ENCODE results near the gene LILRA6. TPM values are rescaled to one million over a fixed set of nuclear protein-coding genes. Genes with fewer than 3 reads are reported as not detected.
"Not testable (repeated sequence)": the region's sequence is repeated elsewhere in the genome, so short reads cannot be mapped to it uniquely, and the experiment has no call there.

Gene LILRA6
- total and polyA plus RNA-seq, 4 experiments from 2014 or later = 0.73 to 2.9 (median 1.2) TPM; not detected in 1

DNA sequence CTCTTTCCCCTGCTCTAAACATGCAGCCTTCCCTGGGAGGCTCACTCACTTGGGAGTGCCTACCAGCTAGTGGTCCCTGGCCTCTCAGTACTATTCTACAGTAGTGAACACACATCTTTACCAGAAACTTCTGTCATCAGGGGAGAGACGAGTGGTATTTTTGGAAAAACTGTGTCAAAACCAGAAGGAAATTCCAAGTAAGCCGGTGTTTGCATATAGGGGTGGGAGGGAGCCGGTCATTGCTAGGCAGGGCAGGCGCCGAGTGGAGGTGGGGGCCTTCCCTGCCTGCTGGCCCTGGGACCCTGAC, 35.0 kb downstream of the LILRA6 start:
- Mint-ChIP-seq H3K9me3 (peaks cover 0 to under 1% (median 0%) of the 10 kb centered on the region in 8 donors), H3K27me3 (no peaks in the 10 kb centered on the region), H3K4me3 (peak overlapping the region in 6 of 8 donors; percentile 2 to 69 (median 42)), H3K36me3 (peaks cover 50 to 60% of the 10 kb centered on the region in 2 donors), H3K27ac (peak overlapping the region in 6 of 7 donors; percentile 63 to 86 (median 77)), H3K4me1 (peaks cover 55 to 88% (median 69%) of the 10 kb centered on the region in 4 donors)
- CTCF ChIA-PET (ENCODE audit: partially characterized antibody) = interaction anchor here (10.4 kb wide), 1 partner anchor 18 kb away, joined by 56 read pairs; the partner anchor contains the start of genes MBOAT7 and TSEN34
- no peak for DNase-seq
- Histone ChIP-seq H3K4me1 (ENCODE audit: insufficient read depth, low read length) (peaks cover 87% of the 10 kb centered on the region), H3K36me3 (ENCODE audit: insufficient read depth, low read length) (peaks cover 55% of the 10 kb centered on the region), H3K27me3 (ENCODE audit: insufficient read depth, low read length) (no peaks in the 10 kb centered on the region), H3K4me3 (ENCODE audit: low read length in 2 of 2) (no peak overlapping the region), H3K9me3 (ENCODE audit: control insufficient read depth in 1 of 2, low read length in 2 of 2) (no peaks in the 10 kb centered on the region), H3K27ac (ENCODE audit: low read depth, low read length) (no peak overlapping the region)
- intact Hi-C loops (cut with micrococcal nuclease) = no loop called here
- POLR2A ChIA-PET (ENCODE audit: partially characterized antibody) = interaction anchor here (1.2 to 5.3 kb wide), 3 partner anchors 8 to 70 kb away, joined by 4 to 66 read pairs (median 42); partner anchors contain the start of genes CNOT3, MBOAT7, RPS9 and TSEN34

DNA sequence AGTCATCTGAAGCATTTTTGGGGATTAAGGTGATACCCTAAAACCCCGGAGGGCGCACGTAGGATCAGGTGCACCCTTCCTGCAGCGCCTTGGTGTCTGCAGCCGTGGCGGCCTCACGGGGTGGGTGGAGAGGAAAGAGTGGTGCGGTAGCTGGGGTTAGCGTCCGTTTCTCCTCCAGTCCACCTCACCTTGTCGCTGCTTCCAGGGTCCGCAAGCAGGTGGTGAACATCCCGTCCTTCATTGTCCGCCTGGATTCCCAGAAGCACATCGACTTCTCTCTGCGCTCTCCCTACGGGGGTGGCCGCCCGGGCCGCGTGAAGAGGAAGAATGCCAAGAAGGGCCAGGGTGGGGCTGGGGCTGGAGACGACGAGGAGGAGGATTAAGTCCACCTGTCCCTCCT, 35.4 kb downstream of the LILRA6 start:
- peak overlapping the region in 4 of 8 donors; percentile 2 to 46 (median 22) for H3K4me3 Mint-ChIP-seq
- DNase-seq; H3K27ac ChIP-seq (ENCODE audit: low read depth, low read length); H3K27me3 Mint-ChIP-seq; H3K4me3 ChIP-seq (ENCODE audit: low read length in 2 of 2); intact Hi-C loops (cut with micrococcal nuclease); H3K27me3 ChIP-seq (ENCODE audit: insufficient read depth, low read length); H3K9me3 ChIP-seq (ENCODE audit: control insufficient read depth in 1 of 2, low read length in 2 of 2); H3K9me3 Mint-ChIP-seq: not testable (repeated sequence)
- peaks cover 55 to 64% of the 10 kb centered on the region in 2 donors for H3K36me3 Mint-ChIP-seq
- peak overlapping the region in 4 of 7 donors; percentile 63 to 86 (median 75) for H3K27ac Mint-ChIP-seq
- ChIA-PET POLR2A (ENCODE audit: partially characterized antibody) (interaction anchor here (1.2 to 9.8 kb wide), 2 partner anchors 18 to 70 kb away, joined by 4 to 256 read pairs; partner anchors contain the start of genes CNOT3, MBOAT7 and TSEN34), CTCF (ENCODE audit: partially characterized antibody) (interaction anchor here (10.4 kb wide), 1 partner anchor 17 kb away, joined by 56 read pairs; the partner anchor contains the start of genes MBOAT7 and TSEN34)
- H3K36me3 ChIP-seq (ENCODE audit: insufficient read depth, low read length) = peaks cover 59% of the 10 kb centered on the region
- peaks cover 92% of the 10 kb centered on the region for H3K4me1 ChIP-seq (ENCODE audit: insufficient read depth, low read length)
- H3K4me1 Mint-ChIP-seq = peaks cover 60 to 93% (median 74%) of the 10 kb centered on the region in 4 donors

DNA sequence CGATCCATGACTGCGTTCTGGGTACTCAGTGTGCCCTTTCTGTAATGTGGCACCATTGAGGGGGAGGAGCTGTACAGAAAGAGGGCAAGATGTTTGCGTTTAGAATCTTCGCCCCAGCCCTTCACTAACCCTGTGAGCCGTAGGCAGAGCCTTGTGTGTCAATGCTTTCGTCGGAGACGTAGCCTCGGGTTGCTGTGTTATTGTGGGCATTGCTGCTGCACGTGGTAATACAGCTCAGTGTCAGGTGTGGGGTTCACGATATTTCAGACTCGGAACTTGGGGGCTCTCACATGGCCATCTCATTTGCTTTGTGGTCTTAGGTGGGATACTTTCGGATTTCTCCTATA, 35.8 kb downstream of the LILRA6 start:
- Histone ChIP-seq H3K27ac (ENCODE audit: low read depth, low read length) (no peak overlapping the region), H3K36me3 (ENCODE audit: insufficient read depth, low read length) (peaks cover 63% of the 10 kb centered on the region), H3K4me3 (ENCODE audit: low read length in 2 of 2) (no peak overlapping the region), H3K9me3 (ENCODE audit: control insufficient read depth in 1 of 2, low read length in 2 of 2) (no peaks in the 10 kb centered on the region), H3K27me3 (ENCODE audit: insufficient read depth, low read length) (no peaks in the 10 kb centered on the region), H3K4me1 (ENCODE audit: insufficient read depth, low read length) (peaks cover 96% of the 10 kb centered on the region)
- POLR2A ChIA-PET (ENCODE audit: partially characterized antibody) = interaction anchor here (9.8 kb wide), 1 partner anchor 18 kb away, joined by 256 read pairs; the partner anchor contains the start of genes MBOAT7 and TSEN34
- CTCF ChIA-PET (ENCODE audit: partially characterized antibody) = interaction anchor here (1.0 to 10.4 kb wide), 2 partner anchors 17 to 59 kb away, joined by 3 to 56 read pairs; partner anchors contain the start of genes MBOAT7 and TSEN34
- H3K9me3 Mint-ChIP-seq = no peaks in the 10 kb centered on the region
- H3K4me3 Mint-ChIP-seq = peak overlapping the region in 2 of 8 donors; percentile 8 to 27
- peak in 1 of 5 donors; percentile 39 for DNase-seq
- intact Hi-C loops (cut with micrococcal nuclease) = no loop called here
- H3K4me1 Mint-ChIP-seq = peaks cover 60 to 97% (median 76%) of the 10 kb centered on the region in 4 donors
- peak overlapping the region in 2 of 7 donors; percentile 78 to 86 for H3K27ac Mint-ChIP-seq
- no peaks in the 10 kb centered on the region for H3K27me3 Mint-ChIP-seq
- H3K36me3 Mint-ChIP-seq = peaks cover 58 to 68% of the 10 kb centered on the region in 2 donors

DNA sequence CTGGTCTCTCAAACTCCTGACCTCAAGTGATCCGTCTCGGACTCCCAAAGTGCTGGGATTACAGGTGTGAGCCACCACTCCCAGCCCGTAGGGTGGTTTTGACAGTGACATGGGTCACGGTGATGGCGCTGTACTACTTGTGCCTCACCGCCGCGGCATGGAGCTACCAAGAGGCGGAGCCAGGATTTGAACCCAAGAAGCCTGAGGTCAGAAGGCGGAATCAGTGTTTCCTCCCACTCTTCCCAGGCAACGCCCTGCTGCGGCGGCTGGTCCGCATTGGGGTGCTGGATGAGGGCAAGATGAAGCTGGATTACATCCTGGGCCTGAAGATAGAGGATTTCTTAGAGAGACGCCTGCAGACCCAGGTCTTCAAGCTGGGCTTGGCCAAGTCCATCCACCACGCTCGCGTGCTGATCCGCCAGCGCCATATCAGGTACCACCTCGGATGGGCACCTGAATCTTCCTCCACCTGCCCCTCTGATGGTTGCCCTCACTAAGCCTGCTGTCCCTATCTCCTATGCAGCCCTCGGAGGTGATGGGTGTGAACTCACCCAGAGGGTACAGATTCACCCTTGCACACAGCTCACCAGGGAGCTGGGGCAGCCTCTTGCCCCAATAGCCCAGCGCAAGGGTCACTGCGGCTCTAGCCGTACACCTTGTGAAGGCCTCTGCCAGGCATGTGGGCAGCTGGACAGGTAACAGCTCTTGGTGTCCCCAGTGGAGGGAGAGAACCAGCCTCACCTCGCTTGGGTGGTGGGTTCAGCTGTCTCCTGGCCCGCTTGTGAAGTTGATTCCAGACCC, 36.4 kb downstream of the LILRA6 start:
- H3K27ac Mint-ChIP-seq = peak overlapping the region in 3 of 7 donors; percentile 47 to 99 (median 48)
- no peak for DNase-seq
- H3K4me3 Mint-ChIP-seq = peak overlapping the region in 2 of 8 donors; percentile 27 to 34
- no peaks in the 10 kb centered on the region for H3K9me3 Mint-ChIP-seq
- intact Hi-C loops (cut with micrococcal nuclease) = no loop called here
- H3K27me3 ChIP-seq (ENCODE audit: insufficient read depth, low read length) = no peaks in the 10 kb centered on the region
- peaks cover 60 to 74% of the 10 kb centered on the region in 2 donors for H3K36me3 Mint-ChIP-seq
- ChIA-PET POLR2A (ENCODE audit: partially characterized antibody) (interaction anchor here (1.2 to 9.8 kb wide), 2 partner anchors 11 to 17 kb away, joined by 3 to 256 read pairs; partner anchors contain the start of genes MBOAT7 and TSEN34), CTCF (ENCODE audit: partially characterized antibody) (interaction anchor here (1.0 to 10.4 kb wide), 4 partner anchors 16 to 59 kb away, joined by 3 to 56 read pairs (median 4); partner anchors contain the start of genes MBOAT7 and TSEN34)
- H3K4me3 ChIP-seq (ENCODE audit: low read length in 2 of 2) = no peak overlapping the region
- H3K9me3 ChIP-seq (ENCODE audit: control insufficient read depth in 1 of 2, low read length in 2 of 2) = no peaks in the 10 kb centered on the region
- peaks cover 99% of the 10 kb centered on the region for H3K4me1 ChIP-seq (ENCODE audit: insufficient read depth, low read length)
- no peak overlapping the region for H3K27ac ChIP-seq (ENCODE audit: low read depth, low read length)
- no peaks in the 10 kb centered on the region for H3K27me3 Mint-ChIP-seq
- peaks cover 66% of the 10 kb centered on the region for H3K36me3 ChIP-seq (ENCODE audit: insufficient read depth, low read length)
- peaks cover 61 to 100% (median 78%) of the 10 kb centered on the region in 4 donors for H3K4me1 Mint-ChIP-seq

DNA sequence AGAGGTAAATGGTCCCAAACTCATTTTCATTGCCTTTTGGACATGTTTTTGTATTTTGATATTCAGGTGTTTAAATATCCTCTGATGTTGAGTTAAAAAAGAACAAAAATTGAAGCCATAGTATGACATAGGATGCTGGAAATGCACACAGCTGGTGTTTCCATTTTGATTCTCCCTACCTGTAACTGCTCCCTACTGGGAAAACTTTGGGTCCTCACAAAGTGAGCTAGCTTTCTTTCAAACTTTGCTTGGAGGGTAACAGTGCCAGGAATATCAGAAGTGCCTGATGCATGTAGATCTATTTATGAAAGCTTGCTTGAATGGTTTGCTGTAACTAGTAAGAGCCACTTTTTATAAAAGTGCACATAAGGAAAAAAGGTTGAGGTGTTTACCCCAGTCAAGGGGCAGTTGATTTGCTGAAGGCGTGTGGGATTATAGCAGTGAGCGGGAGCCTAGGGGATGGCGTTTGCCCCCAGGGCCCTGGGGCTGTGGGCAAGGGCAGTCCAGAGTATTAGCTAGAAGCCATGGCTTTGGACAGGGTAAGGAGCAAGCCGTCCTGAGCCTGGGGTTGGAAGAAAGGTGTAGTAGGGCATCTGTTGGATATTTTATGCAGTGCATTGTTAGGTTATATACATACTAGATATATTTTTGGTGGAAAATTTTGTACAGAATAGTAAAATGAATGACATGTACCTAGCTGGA, 37.7 kb downstream of the LILRA6 start:
- Histone ChIP-seq H3K27ac (ENCODE audit: low read depth, low read length) (no peak overlapping the region), H3K36me3 (ENCODE audit: insufficient read depth, low read length) (peaks cover 66% of the 10 kb centered on the region), H3K9me3 (ENCODE audit: control insufficient read depth in 1 of 2, low read length in 2 of 2) (no peaks in the 10 kb centered on the region), H3K27me3 (ENCODE audit: insufficient read depth, low read length) (no peaks in the 10 kb centered on the region), H3K4me3 (ENCODE audit: low read length in 2 of 2) (no peak overlapping the region), H3K4me1 (ENCODE audit: insufficient read depth, low read length) (peaks cover 89% of the 10 kb centered on the region)
- Mint-ChIP-seq H3K4me1 (peaks cover 52 to 97% (median 72%) of the 10 kb centered on the region in 4 donors), H3K27me3 (no peaks in the 10 kb centered on the region), H3K9me3 (peaks cover 0 to 4% (median 0%) of the 10 kb centered on the region in 8 donors), H3K36me3 (peaks cover 60 to 74% of the 10 kb centered on the region in 2 donors), H3K27ac (peak overlapping the region in 6 of 7 donors; percentile 12 to 99 (median 79)), H3K4me3 (peak overlapping the region in 5 of 8 donors; percentile 26 to 66 (median 48))
- no peak for DNase-seq
- ChIA-PET POLR2A (ENCODE audit: partially characterized antibody) (interaction anchor here (0.6 to 9.8 kb wide), 3 partner anchors 10 to 67 kb away, joined by 3 to 256 read pairs (median 3); partner anchors contain the start of genes CNOT3, MBOAT7 and TSEN34), CTCF (ENCODE audit: partially characterized antibody) (interaction anchor here (1.7 to 10.4 kb wide), 3 partner anchors 15 to 61 kb away, joined by 3 to 56 read pairs (median 6); partner anchors contain the start of genes MBOAT7 and TSEN34)
- intact Hi-C loops (cut with micrococcal nuclease) = loop anchor here (2.0 to 5.0 kb wide), 3 partner anchors 16 to 773 kb away; partner anchors contain the start of genes LENG8, MBOAT7 and ZNF761

DNA sequence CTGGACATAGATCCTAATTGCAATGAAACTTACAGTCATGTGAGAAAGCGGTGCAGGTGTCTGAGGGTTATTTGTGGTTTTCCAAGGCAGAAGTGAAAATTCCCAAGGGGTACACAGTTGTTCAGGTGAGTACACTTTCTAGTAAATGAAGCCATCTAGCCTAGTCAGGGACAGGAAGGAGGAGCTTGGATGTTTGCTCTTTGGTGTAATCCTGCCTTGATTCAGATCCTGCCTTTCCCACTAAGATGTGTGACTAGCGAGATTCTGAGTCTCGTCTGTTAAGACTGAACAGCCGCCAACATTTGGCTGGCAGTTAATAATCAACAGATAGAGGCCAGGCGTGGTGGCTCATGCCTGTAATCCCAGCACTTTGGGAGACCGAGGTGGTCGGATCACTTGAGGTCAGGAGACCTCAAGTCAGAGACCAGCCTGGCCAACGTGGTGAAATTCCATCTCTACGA, 39.4 kb downstream of the LILRA6 start:
- peaks cover 57 to 70% of the 10 kb centered on the region in 2 donors for H3K36me3 Mint-ChIP-seq
- CTCF ChIA-PET (ENCODE audit: partially characterized antibody) = interaction anchor here (10.4 kb wide), 1 partner anchor 13 kb away, joined by 56 read pairs; the partner anchor contains the start of genes MBOAT7 and TSEN34

More for the DNA sequence above, 39.4 kb downstream of the LILRA6 start:
- H3K27me3 Mint-ChIP-seq = no peaks in the 10 kb centered on the region
- peak overlapping the region; percentile 89 for H3K27ac ChIP-seq (ENCODE audit: low read depth, low read length)
- H3K9me3 Mint-ChIP-seq = peaks cover 0 to 4% (median 0%) of the 10 kb centered on the region in 8 donors
- peaks cover 65% of the 10 kb centered on the region for H3K36me3 ChIP-seq (ENCODE audit: insufficient read depth, low read length)
- H3K4me3 ChIP-seq (ENCODE audit: low read length in 2 of 2) = no peak overlapping the region
- peaks cover 74% of the 10 kb centered on the region for H3K4me1 ChIP-seq (ENCODE audit: insufficient read depth, low read length)
- H3K4me1 Mint-ChIP-seq = peaks cover 44 to 86% (median 62%) of the 10 kb centered on the region in 4 donors
- H3K27me3 ChIP-seq (ENCODE audit: insufficient read depth, low read length) = no peaks in the 10 kb centered on the region
- H3K4me3 Mint-ChIP-seq = peak overlapping the region; percentile 10 to 100 (median 64)
- POLR2A ChIA-PET (ENCODE audit: partially characterized antibody) = interaction anchor here (1.0 to 9.8 kb wide), 3 partner anchors 8 to 66 kb away, joined by 4 to 256 read pairs (median 5); partner anchors contain the start of genes MBOAT7 and TSEN34
- no peak for DNase-seq
- H3K9me3 ChIP-seq (ENCODE audit: control insufficient read depth in 1 of 2, low read length in 2 of 2) = no peaks in the 10 kb centered on the region
- peak overlapping the region in 6 of 7 donors; percentile 66 to 99 (median 85) for H3K27ac Mint-ChIP-seq
- intact Hi-C loops (cut with micrococcal nuclease) = loop anchor here (5.0 kb wide), 2 partner anchors 244 to 771 kb away; partner anchors contain the start of genes LENG8 and ZNF761
